Stimulated activated CD8-positive, alpha-beta memory T cell treated with anti-CD3 and anti-CD28 coated beads, Interleukin-12 subunit alpha, Interleukin-12 subunit beta, amount 100 ng/mL, for 4 hours (primary cell): ENCODE measurements around the gene CCL4.

Source experiments
- DNase-seq: peaks from one replicate; pipeline ENCODE4 v3.0.0-alpha.2; 2020; ENCODE audit warnings: low read depth

Gene CCL4

DNA sequence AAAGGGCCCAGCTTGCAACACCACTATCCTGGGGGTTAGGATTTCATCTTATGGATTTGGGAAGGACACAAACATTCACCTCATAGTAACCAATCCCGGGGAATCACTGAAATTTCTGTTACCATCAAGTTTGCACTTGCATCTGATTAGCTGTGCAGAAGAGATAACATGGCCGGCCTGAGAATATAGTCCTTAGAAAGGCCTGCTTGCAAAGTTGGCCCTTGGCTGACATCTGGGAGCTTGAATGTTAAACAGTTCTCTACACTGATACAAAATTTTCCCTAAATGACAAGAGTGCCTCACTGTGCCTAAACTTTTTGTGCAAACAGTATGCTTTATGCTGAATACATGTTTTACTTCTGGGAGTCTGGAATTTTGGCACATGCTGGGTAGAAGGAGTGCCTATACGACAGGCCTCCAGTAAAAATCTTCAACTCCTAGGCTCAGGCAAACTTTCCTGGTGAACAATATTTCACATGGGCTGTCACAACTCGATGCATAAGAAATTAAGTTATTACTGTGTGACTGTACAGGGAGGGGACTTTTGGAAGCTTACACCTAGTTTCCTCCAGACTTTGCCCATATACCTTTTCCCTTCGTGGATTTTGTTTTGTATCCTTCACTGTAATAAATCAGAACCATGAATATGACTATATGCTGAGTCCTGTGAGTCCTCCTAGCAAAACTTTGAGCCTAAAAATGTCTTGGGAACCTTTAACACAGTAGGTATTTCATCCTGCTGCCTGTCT is 41.5 kb downstream of the CCL4 start:
- no peak for DNase-seq

DNA sequence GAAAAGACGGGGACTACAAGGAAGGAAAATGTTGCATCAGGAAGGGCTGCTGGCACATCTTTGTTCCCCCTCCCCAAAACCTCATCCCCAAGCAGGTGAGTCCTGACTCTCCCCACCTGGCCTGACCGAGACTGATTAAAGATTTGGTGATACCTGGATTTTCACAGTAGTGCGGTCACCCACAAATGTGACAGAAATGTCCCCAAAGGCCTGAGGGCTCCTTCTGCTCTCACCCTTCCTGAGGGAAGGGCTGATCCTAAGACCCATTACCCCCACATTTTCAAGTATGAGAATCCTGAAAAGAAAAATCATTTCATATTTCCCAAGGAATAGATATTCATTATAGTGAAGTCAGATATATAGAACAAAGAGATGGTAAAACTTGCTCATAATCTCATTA is 44.0 kb downstream of the CCL4 start:
- DNase-seq: no peak

DNA sequence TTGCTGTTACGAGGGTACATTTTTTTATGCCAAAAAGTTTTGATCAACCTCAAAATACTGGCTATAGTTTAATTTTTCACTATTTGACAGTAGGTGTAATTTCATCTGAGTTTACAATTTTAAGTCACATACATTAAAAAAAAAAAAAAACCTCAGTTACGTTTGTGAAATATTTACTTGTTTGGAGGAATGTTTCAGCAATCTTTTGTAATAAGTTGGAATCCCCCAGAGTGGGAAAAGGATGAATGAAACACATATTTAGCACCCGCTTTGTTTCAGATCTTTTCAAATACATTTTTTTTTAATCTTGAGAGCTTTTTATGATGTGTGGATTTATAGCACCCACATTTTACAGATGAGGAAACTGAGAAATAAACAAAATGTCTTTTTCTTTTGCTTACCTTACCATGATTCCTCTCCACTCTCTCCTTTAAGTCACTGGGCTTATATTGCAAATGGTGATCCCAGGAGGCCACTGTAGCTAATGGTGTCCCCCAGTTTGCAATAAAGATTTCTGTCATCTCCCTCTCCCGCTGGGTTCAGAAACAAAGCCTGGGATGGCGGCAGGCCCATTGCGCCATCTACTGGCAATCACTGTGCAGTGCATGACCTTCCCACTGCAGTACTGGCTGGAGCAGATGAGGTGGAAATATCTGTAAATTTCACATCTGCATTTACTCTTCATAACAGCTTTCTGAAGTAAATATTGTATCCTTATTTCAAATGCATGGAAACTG is 45.1 kb downstream of the CCL4 start:
- DNase-seq: peak; percentile 46

DNA sequence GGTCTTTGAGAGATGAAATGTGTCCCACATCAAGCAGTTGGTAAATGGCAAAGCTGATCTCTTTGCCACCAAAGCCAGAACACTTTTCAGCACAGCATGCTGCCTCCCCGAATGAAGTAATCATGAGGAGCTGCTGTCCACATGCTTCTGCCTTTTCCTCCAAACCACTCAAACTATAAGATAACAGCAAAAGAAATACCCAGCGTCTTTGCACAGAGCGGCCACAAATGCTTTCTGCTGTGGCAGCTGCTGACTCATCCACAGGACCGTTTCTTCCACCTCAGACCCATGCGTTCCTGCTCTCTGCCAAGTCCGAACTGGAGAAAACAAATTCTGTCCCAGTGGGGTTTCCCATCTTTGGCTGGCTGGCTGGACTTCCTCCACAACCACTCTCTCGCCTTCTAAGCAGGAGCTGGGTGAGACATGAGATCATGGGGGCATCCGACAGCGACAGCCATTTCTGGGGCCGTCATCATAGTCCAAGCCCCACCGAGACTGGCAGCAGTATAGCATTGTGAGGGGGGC is 45.7 kb downstream of the CCL4 start:
- DNase-seq: no peak

DNA sequence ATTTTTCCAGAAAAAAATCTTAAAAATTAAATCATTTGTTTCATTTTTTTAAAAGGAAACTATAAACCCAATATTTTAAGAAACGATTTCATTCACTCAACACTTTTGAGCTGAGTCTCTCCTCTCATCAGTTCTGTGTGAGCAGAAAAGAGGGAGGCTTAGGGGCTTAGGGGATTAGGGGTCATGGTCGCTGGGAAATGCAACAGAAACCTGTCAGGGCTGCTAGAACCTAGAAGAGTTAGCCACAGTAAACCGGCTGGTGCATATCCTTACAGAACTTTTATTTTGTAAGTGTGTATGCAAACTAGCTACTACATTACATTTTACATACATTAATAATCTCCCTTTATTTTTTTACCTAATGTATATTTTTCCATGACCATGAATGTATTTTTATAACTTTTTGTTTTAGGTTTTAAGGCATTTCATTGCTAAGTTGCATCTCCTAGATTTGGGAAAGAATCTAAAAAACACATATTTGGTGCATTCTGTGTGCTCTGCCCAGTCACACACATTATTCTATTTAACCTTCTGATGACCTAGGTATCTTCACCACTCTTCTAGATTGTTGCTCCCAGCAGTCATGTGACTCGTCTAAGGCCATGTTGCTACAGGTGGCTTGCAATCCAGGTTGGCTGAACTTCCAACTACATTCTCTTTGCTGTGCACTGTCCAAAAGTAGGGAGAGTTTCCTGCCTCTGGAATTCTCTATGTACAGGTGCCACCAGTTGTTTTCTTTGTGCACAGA is 48.4 kb downstream of the CCL4 start:
- no peak for DNase-seq

DNA sequence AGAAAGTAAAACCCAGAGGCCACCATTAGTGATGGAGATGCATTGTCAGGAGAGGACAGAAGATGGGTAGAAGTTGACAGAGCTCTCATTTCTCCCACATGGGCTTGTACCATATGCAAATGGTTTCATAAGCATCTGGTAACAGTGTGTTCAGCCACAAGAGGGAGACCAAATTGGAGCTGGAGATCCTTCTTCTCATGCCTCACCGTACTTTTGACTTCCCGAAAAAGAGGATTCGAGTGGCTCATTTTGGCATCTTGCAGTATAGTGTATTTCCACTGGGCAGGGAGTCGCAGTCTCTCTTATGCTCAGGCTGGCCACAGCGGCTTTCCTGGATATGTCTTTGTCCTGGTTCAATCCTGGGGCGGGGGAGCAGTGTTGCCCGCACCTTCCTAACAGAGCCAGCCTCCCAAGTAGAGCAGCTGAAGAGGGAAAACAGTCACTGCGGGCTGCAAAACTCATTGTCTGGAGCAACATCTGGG is 49.1 kb downstream of the CCL4 start:
- DNase-seq: no peak

DNA sequence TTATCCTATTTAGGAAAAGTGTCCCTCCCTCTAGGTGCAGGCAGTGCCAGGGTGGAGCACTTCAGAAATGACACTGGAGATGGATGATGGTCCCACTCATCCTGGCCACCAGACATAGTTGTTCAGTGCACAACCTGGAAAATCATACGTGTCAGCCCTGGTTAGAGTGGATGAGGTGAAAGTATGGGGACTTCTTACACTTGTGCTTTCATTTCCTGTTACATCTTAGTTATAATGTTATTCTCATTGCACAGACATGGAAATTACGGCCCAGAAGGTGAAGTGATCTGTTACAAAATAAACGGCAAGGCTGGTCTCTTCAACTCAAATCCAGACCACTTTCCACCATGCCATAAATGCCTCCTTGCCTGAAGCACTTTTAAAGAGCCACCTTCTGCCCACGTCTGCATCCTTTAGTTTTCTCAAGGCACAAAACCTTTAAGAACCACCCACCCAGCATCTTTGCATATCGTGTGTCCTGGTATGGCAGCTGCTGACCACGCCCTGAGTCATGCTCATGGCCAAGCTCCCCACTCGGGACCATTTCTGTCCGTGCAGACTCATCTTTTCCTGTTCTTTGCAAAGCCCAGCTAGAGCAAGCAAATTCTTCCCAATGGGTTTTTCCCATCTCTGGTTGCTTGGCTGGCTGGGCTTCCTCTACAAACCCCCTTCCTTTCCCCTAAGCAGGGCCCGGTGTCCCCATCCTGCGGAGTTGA is 50.4 kb downstream of the CCL4 start:
- DNase-seq: no peak
